22Rv1 (cell line): Measurements from ENCODE around the gene NME9.

Source experiments
- H3K27ac ChIP-seq: fragments of 450-650 bp; 2 replicates; pipeline ENCODE4 v1.5.1; 2017
- ZFX ChIP-seq: fragments of 450-650 bp; IDR thresholded peaks from 2 replicates; pipeline ENCODE4 v1.6.1; 2017; ENCODE audit warnings: antibody characterized with exemption, borderline replicate concordance
- TF ChIP-seq, protein P1 (sequence below): fragments of 450-650 bp; IDR thresholded peaks from 2 replicates; pipeline ENCODE4 v1.5.1; 2017; ENCODE audit warnings: mild to moderate bottlenecking

Gene NME9

GRCh38 chr3:138361561-138361971, 31.9 kb upstream of the NME9 start:
- TF ChIP-seq, protein P1, sequence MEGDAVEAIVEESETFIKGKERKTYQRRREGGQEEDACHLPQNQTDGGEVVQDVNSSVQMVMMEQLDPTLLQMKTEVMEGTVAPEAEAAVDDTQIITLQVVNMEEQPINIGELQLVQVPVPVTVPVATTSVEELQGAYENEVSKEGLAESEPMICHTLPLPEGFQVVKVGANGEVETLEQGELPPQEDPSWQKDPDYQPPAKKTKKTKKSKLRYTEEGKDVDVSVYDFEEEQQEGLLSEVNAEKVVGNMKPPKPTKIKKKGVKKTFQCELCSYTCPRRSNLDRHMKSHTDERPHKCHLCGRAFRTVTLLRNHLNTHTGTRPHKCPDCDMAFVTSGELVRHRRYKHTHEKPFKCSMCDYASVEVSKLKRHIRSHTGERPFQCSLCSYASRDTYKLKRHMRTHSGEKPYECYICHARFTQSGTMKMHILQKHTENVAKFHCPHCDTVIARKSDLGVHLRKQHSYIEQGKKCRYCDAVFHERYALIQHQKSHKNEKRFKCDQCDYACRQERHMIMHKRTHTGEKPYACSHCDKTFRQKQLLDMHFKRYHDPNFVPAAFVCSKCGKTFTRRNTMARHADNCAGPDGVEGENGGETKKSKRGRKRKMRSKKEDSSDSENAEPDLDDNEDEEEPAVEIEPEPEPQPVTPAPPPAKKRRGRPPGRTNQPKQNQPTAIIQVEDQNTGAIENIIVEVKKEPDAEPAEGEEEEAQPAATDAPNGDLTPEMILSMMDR = no peak
- TF ChIP-seq ZFX = no peak
- H3K27ac ChIP-seq = no peak overlapping the region

DNA sequence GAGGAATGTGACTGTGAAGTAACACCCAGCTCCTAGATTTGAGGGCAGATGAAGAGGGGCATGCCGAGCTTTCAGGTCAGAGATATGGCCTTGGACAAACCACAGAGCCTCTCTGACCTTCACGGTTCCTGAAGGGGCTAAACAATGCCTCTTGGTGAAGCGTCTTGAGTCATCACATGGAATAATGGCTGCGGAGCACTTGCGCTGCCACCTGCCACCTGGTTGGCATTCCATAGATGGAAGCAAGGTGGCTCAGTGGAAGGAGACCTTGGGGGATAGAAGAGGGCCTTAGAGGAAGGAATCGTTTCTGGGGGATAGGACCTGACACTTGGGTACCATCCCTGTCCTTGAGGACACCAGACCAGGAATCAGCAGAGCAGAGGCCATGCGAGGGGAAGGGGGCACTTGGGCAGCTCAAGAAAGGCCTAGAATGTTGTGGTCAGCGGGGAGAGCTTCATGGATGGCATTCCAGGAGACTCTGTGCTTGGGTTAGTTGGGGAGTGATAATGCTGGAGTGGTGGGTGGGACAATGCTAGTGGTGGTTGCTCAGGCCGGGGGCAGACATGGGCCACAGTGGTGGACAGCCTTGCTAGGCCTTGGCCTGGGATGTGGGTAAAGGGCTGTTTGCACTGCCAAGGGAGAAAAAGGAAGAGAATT, 31.3 kb upstream of the NME9 start:
- H3K27ac ChIP-seq = no peak overlapping the region
- no peak for TF ChIP-seq ZFX
- TF ChIP-seq, protein P1 = no peak

GRCh38 chr3:138359919-138360868, 30.5 kb upstream of the NME9 start:
- TF ChIP-seq, protein P1 = no peak
- H3K27ac ChIP-seq = no peak overlapping the region

DNA sequence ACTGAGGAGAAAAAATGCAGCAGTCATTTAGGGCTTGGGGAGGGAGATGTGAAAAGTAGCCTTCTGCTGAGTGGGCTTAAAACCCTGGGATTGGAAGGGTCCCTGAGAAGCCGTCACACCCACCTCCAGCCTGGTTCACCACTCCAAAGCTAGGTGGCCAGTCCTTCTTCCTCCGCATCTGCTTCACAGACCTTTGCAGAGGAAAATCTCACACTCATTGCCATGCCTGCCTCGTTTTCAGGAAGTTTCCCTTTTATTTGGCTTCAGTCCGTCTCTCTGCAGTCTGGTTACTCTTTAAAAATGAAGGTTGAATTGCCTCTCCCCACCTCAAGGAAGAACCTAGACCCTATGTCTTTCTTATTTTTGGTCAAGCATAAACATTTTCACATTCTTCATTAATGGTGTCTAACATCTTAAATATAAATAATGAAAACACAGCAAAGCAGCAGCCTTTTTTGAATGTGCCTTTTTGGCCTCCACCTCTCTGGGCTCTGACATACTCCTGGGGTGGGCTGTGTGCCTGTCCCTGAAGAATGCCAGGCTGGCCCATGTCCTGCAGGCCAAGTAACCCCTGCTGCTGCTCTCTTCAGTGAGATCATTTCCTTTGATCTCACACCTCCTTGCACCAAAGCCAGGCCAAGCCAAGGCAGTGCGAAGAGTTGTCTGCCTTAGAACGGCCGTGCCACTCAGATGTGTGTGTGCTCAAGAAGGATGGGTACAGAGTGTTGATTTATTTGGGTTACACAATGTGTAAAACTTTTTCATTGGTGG, 29.7 kb upstream of the NME9 start:
- no peak overlapping the region for H3K27ac ChIP-seq

DNA sequence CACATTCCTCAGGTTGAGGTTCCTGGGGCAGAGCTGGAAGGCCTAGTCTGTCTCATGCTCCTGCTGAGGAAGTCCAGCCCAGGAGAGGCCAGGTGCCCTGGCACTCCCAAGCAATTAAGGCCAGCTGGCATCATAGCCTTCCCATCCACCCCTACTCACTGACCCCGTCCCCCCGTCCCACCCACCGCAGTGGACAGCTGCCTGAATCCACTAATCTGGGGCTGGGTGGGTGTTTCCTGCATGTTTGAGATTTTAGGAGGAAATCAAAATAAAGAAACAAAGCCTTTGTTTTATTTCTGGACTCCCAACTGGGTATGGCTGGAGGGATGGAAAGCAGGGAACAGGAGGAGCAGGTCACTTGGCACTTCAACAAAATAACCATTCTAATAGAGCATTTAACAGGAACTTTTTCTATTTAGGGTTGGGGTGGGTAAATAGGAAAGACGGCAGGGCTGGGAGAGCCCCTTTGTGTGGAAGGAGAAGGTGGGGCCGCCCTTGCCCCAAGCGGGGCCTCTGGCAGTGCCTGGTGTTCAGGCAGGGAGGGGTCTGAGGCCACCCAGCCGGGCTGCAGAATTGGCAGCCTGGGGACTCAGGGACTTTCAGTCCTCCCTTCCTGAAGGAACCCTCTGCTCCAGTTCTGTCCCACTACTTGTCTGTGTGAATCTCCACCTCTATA, 27.2 kb upstream of the NME9 start:
- TF ChIP-seq, protein P1 = no peak
- no peak for TF ChIP-seq ZFX
- no peak overlapping the region for H3K27ac ChIP-seq

More for the DNA sequence above, 29.7 kb upstream of the NME9 start:
- TF ChIP-seq, protein P1 = no peak
- no peak for TF ChIP-seq ZFX

GRCh38 chr3:138355071-138355470, 25.4 kb upstream of the NME9 start:
- no peak for TF ChIP-seq ZFX
- TF ChIP-seq, protein P1 = no peak

More at GRCh38 chr3:138355071-138355470, 25.4 kb upstream of the NME9 start:
- H3K27ac ChIP-seq = no peak overlapping the region
